Thoracic aorta (tissue), 2 donors: ENCODE data around the gene TDRD12. TPM values are rescaled to one million over a fixed set of nuclear protein-coding genes. Genes with fewer than 3 reads are reported as not detected.
"Not testable (repeated sequence)": the region's sequence is repeated elsewhere in the genome, so short reads cannot be mapped to it uniquely, and the experiment has no call there.

Source experiments
- ATAC-seq: fragments of 150-250 bp; one replicate; pipeline ENCODE4 v1.8.0; 2017; ENCODE audit warnings: low read depth; ENCODE audit not compliant: insufficient number of reproducible peaks, low FRiP score
- DNase-seq: peaks from one replicate; pipeline ENCODE4 v3.0.0-alpha.2; 2020; ENCODE audit warnings: low spot score
- H3K27ac ChIP-seq, 2 donors: fragments of 200-600 bp; sonication (generic); 1 replicate in 1 of 2; 2 replicates in 1 of 2; pipeline ENCODE4 v1.5.1; 2016; ENCODE audit warnings: mild to moderate bottlenecking in 2 of 2, moderate library complexity in 2 of 2
- H3K27me3 ChIP-seq: fragments of 200-600 bp; sonication (generic); replicated peaks from 2 replicates; pipeline ENCODE4 v1.6.0; 2016; ENCODE audit warnings: mild to moderate bottlenecking; ENCODE audit not compliant: insufficient read depth
- H3K36me3 ChIP-seq: fragments of 200-600 bp; sonication (generic); one replicate; pipeline ENCODE4 v1.5.1; 2016
- H3K4me1 ChIP-seq, 2 donors: fragments of 200-600 bp; sonication (generic); 1 replicate in 1 of 2; 2 replicates in 1 of 2; pipeline versions ENCODE4 v1.5.1 to v1.6.0; 2016; ENCODE audit warnings: low read depth in 2 of 2, mild to moderate bottlenecking in 1 of 2; ENCODE audit not compliant: control insufficient read depth in 1 of 2
- H3K4me3 ChIP-seq: fragments of 200-600 bp; sonication (generic); 2 replicates; pipeline ENCODE4 v1.5.1; 2016; ENCODE audit warnings: mild to moderate bottlenecking
- H3K9me3 ChIP-seq: fragments of 200-600 bp; sonication (generic); 2 replicates; pipeline ENCODE4 v1.5.1; 2016
- CTCF ChIP-seq: fragments of 200-600 bp; sonication (generic); IDR thresholded peaks from one replicate; pipeline ENCODE4 v1.5.1; 2019; ENCODE audit warnings: antibody characterized with exemption
- total RNA-seq, 2 donors: library from RNA; depleted of rRNA; stranded (reverse); fragments of >200 nt; gene quantifications; one replicate each; pipeline versions ENCODE4 v1.1.0 to v1.2.3, GENCODE V29; 2016

TDRD12 gene
- total RNA-seq, 2 donors from 2014 or later: not detected

GRCh38 chr19:32837531-32837930, 118.0 kb downstream of the TDRD12 start:
- H3K9me3 ChIP-seq: peaks cover 11% of the 10 kb centered on the region
- no peaks in the 10 kb centered on the region for H3K27me3 ChIP-seq
- no peaks in the 10 kb centered on the region for H3K4me1 ChIP-seq
- no peak for TF ChIP-seq CTCF
- DNase-seq: no peak
- no peak overlapping the region for H3K4me3 ChIP-seq
- no peak overlapping the region for H3K27ac ChIP-seq
- no peak for ATAC-seq
- no peaks in the 10 kb centered on the region for H3K36me3 ChIP-seq

GRCh38 chr19:32842061-32842460, 122.5 kb downstream of the TDRD12 start:
- H3K27me3 ChIP-seq: no peaks in the 10 kb centered on the region
- no peak for TF ChIP-seq CTCF
- H3K36me3 ChIP-seq: no peaks in the 10 kb centered on the region
- no peaks in the 10 kb centered on the region for H3K4me1 ChIP-seq
- DNase-seq: no peak
- no peak for ATAC-seq
- H3K27ac ChIP-seq: no peak overlapping the region
- no peak overlapping the region for H3K4me3 ChIP-seq
- peaks cover 11% of the 10 kb centered on the region for H3K9me3 ChIP-seq

- Histone ChIP-seq H3K27ac (no peak overlapping the region), H3K4me3 (no peak overlapping the region), H3K4me1 (no peaks in the 10 kb centered on the region), H3K36me3 (no peaks in the 10 kb centered on the region), H3K27me3 (no peaks in the 10 kb centered on the region), H3K9me3 (peaks cover 11% of the 10 kb centered on the region)
- DNase-seq (no peak), ATAC-seq (no peak)
- TF ChIP-seq CTCF: no peak
These were observed 124.2 kb downstream of the TDRD12 start for GRCh38 chr19:32843716-32844245.

GRCh38 chr19:32848035-32848434, 128.5 kb downstream of the TDRD12 start:
- not testable (repeated sequence) for H3K4me3 ChIP-seq, ATAC-seq, DNase-seq, H3K27me3 ChIP-seq, H3K4me1 ChIP-seq, H3K36me3 ChIP-seq, H3K27ac ChIP-seq, H3K9me3 ChIP-seq

GRCh38 chr19:32852216-32852615, 132.6 kb downstream of the TDRD12 start:
- TF ChIP-seq CTCF: no peak
- Histone ChIP-seq H3K27ac (no peak overlapping the region), H3K27me3 (no peaks in the 10 kb centered on the region), H3K9me3 (no peaks in the 10 kb centered on the region), H3K36me3 (no peaks in the 10 kb centered on the region), H3K4me1 (no peaks in the 10 kb centered on the region), H3K4me3 (no peak overlapping the region)
- DNase-seq: no peak
- no peak for ATAC-seq

GRCh38 chr19:32856818-32857217, 137.3 kb downstream of the TDRD12 start:
- H3K4me3 ChIP-seq: not testable (repeated sequence)

More at GRCh38 chr19:32856818-32857217, 137.3 kb downstream of the TDRD12 start:
- H3K36me3 ChIP-seq, DNase-seq, H3K27me3 ChIP-seq, H3K27ac ChIP-seq, H3K4me1 ChIP-seq, ATAC-seq, H3K9me3 ChIP-seq: not testable (repeated sequence)
